Measurements from ENCODE around the gene TLE4.

Gene TLE4

DNA sequence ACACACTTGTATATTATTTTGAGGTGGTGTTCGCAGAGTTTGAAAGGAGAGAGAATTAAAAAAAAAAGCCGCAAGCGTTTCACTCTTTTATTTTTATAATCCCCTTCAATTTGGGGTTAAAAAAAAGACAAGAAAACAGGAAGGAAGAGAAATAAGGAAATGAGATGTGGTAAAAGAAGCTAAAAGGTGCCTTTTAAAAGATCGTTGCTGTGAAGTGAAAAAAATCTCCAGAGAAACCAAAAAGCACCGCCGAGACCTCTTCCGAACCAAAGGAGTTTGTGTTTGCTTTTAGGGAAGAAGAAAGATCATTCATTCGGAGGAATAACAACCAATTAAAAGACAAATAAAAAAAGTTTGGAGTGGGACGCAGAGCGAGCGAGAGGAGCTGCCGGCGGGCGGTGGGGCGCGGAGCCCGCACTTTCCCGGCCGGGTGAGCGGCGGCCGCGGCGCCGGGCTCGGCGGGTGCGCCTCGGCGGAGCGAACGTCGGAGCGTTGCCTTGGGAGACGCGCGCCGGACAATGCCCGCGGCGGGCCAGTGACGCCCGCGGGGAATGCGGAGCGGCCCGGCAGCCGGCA, 355 bp downstream of the TLE4 start:
- Histone ChIP-seq H3K18ac (ENCODE audit: low read length) (peak overlapping the region; percentile 98), H3K14ac (ENCODE audit: low read length) (peak overlapping the region; percentile 86), H4K91ac (ENCODE audit: low read depth, low read length, poor library complexity) (no peak overlapping the region), H2BK15ac (ENCODE audit: low read length) (no peak overlapping the region), H3K9me3 (replicated peaks in 1 of 2; ENCODE audit: control insufficient read depth in 2 of 2, insufficient read depth in 1 of 2, low read depth in 1 of 2, low read length in 2 of 2) (peaks cover 0 to 13% of the 10 kb centered on the region in 2 donors), H3K27me3 (ENCODE audit: control insufficient read depth in 3 of 3, insufficient read depth in 3 of 3, low read depth in 1 of 3, low read length in 3 of 3) (peaks cover 0 to 4% (median 0%) of the 10 kb centered on the region in 3 experiments), H3K4me1 (ENCODE audit: control insufficient read depth in 2 of 2, insufficient read depth in 1 of 2, low read depth in 1 of 2, low read length in 2 of 2) (peaks cover 2 to 14% of the 10 kb centered on the region in 2 donors), H3K36me3 (replicated peaks in 1 of 2; ENCODE audit: control insufficient read depth in 2 of 2, insufficient read depth in 2 of 2, low read length in 2 of 2) (peaks cover 2 to 34% of the 10 kb centered on the region in 2 donors), H2BK120ac (ENCODE audit: low read depth, low read length) (no peak overlapping the region), H2AFZ (ENCODE audit: low read length) (no peak overlapping the region), H3K9ac (ENCODE audit: low read depth, low read length, poor library complexity) (peak overlapping the region; percentile 89), H2AK5ac (ENCODE audit: low read depth, low read length) (peak overlapping the region; percentile 91), H4K8ac (ENCODE audit: low read depth, low read length) (no peak overlapping the region), H3K79me1 (ENCODE audit: low read depth, low read length) (no peaks in the 10 kb centered on the region), H2BK12ac (ENCODE audit: low read length) (no peak overlapping the region), H3K4me2 (ENCODE audit: insufficient read depth, low read length, poor library complexity, severe bottlenecking) (no peak overlapping the region), H3K27ac (replicated peaks; ENCODE audit: low read length) (peak overlapping the region; percentile 53), H3K4me3 (ENCODE audit: low read length in 2 of 2) (peak overlapping the region; percentile 58 to 93), H2BK5ac (ENCODE audit: low read length) (peak overlapping the region; percentile 97), H3K23ac (ENCODE audit: low read depth, low read length, poor library complexity) (peak overlapping the region; percentile 47), H3K4ac (ENCODE audit: low read length) (no peak overlapping the region)
- peak; percentile 47 for DNase-seq (ENCODE audit: low spot score)
- WGBS, 2 donors (ENCODE audit: extremely low coverage in 2 of 2, insufficient read length in 2 of 2, insufficient replicate concordance in 1 of 2) = no CpG with 5 or more reads among the region's 48 CpGs

DNA sequence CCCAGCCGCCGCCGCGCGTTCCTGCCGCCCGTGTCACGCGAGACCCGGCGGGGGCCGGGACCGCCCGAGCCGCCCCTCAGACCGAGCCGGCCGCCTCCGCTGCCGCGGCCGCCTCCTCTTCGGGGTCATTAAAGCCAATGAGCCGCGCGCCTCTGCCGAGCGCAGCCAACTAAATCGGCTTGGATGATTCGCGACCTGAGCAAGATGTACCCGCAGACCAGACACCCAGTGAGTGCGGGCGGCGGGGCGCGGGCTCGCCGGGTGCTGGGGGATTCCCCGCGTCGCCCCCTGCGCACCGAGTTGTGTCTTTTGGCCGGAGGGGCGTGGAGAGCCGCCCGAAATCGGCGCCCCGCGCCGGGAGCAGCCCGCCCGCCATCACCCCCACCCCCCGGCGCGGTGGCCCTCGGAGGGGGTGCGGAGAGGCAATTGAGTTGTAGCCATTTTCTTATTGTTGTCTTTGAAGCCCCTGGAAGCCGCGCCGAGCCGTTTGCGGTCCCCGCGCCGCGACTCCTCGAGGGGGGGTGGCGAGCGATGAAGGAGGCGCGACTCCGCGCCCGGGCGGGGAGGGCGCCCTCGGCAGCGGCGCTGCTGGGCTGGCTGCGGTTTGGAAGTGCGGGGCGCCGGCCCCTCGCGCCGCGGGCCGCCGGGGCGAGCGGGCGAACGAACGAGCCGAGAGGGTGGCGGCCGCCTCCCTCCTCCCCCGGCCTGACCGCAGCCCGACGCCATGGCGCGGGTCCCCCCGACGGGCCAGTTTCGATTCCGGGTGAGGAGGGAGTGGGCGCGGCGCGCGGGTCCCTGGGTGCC, 1.0 kb downstream of the TLE4 start:
- Histone ChIP-seq H3K4me2 (ENCODE audit: insufficient read depth, low read length, poor library complexity, severe bottlenecking) (peak overlapping the region; percentile 4), H3K9ac (ENCODE audit: low read depth, low read length, poor library complexity) (peak overlapping the region; percentile 89), H2BK12ac (ENCODE audit: low read length) (peak overlapping the region; percentile 32), H3K23ac (ENCODE audit: low read depth, low read length, poor library complexity) (peak overlapping the region; percentile 47), H2AFZ (ENCODE audit: low read length) (peak overlapping the region; percentile 49), H3K14ac (ENCODE audit: low read length) (peak overlapping the region; percentile 86), H3K79me1 (ENCODE audit: low read depth, low read length) (no peaks in the 10 kb centered on the region), H2AK5ac (ENCODE audit: low read depth, low read length) (peak overlapping the region; percentile 91), H3K27ac (replicated peaks; ENCODE audit: low read length) (peak overlapping the region; percentile 53), H3K9me3 (replicated peaks in 1 of 2; ENCODE audit: control insufficient read depth in 2 of 2, insufficient read depth in 1 of 2, low read depth in 1 of 2, low read length in 2 of 2) (peaks cover 0 to 6% of the 10 kb centered on the region in 2 donors), H3K4me3 (ENCODE audit: low read length in 2 of 2) (peak overlapping the region; percentile 58 to 93), H4K91ac (ENCODE audit: low read depth, low read length, poor library complexity) (no peak overlapping the region), H2BK15ac (ENCODE audit: low read length) (peak overlapping the region; percentile 42), H3K4me1 (ENCODE audit: control insufficient read depth in 2 of 2, insufficient read depth in 1 of 2, low read depth in 1 of 2, low read length in 2 of 2) (peaks cover 2 to 19% of the 10 kb centered on the region in 2 donors), H3K27me3 (ENCODE audit: control insufficient read depth in 3 of 3, insufficient read depth in 3 of 3, low read depth in 1 of 3, low read length in 3 of 3) (peaks cover 0 to 4% (median 0%) of the 10 kb centered on the region in 3 experiments), H2BK5ac (ENCODE audit: low read length) (peak overlapping the region; percentile 97), H4K8ac (ENCODE audit: low read depth, low read length) (no peak overlapping the region), H2BK120ac (ENCODE audit: low read depth, low read length) (peak overlapping the region; percentile 68), H3K36me3 (replicated peaks in 1 of 2; ENCODE audit: control insufficient read depth in 2 of 2, insufficient read depth in 2 of 2, low read length in 2 of 2) (peaks cover 2 to 41% of the 10 kb centered on the region in 2 donors), H3K18ac (ENCODE audit: low read length) (peak overlapping the region; percentile 98), H3K4ac (ENCODE audit: low read length) (peak overlapping the region; percentile 87)
- WGBS, 2 donors (ENCODE audit: extremely low coverage in 2 of 2, insufficient read length in 2 of 2, insufficient replicate concordance in 1 of 2) = no CpG with 5 or more reads among the region's 115 CpGs
- no peak for DNase-seq (ENCODE audit: low spot score)

DNA sequence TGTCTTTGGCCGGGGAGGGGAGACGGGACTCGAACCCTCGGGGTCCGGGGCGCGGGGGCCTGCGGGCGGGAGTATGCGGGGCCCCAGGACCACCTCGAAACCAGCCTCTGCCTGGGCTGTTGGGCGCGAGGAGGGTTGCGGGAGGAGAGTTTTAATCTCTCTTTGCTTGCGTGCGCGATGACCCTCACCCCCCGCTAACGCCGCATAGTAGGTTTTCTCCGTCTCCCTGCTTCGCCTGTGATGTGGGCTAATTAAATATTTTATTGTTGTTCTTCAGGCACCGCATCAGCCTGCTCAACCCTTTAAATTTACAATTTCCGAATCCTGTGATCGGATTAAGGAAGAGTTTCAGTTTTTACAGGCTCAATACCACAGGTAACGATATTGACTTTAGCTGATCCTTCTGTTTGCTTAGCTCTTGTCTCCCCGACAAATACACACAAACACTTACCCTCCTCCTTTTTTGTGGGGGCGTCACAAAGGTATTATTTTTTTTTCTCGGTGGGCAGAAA, 1.7 kb downstream of the TLE4 start:
- DNase-seq (ENCODE audit: low spot score) = no peak

DNA sequence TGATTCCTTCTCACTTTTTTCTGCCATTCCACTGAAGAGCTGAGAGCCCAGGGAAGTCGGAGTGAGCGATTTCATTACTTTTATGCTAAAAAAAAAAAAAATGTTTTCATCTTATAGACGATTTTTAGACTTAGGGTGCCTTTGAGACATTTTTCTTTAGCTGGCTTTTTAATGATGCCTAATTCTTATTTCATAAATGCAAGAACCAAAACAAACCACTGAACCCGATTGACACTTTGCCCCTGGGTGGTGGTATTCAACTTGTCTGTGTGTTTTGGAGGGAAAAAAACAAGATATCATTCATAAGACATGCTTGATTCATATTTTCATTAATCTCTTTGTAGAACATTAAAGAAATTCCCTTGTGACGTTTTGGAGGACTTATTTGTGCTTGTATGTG, 2.4 kb downstream of the TLE4 start:
- Histone ChIP-seq H2BK120ac (ENCODE audit: low read depth, low read length) (no peak overlapping the region), H3K4me1 (ENCODE audit: control insufficient read depth in 2 of 2, insufficient read depth in 1 of 2, low read depth in 1 of 2, low read length in 2 of 2) (peaks cover 7 to 24% of the 10 kb centered on the region in 2 donors)

More for the DNA sequence above, 1.7 kb downstream of the TLE4 start:
- Histone ChIP-seq H3K18ac (ENCODE audit: low read length) (peak overlapping the region; percentile 98), H3K9ac (ENCODE audit: low read depth, low read length, poor library complexity) (peak overlapping the region; percentile 89), H4K8ac (ENCODE audit: low read depth, low read length) (no peak overlapping the region), H2AK5ac (ENCODE audit: low read depth, low read length) (peak overlapping the region; percentile 91), H3K79me1 (ENCODE audit: low read depth, low read length) (no peaks in the 10 kb centered on the region), H2BK5ac (ENCODE audit: low read length) (peak overlapping the region; percentile 97), H2BK120ac (ENCODE audit: low read depth, low read length) (peak overlapping the region; percentile 68), H3K23ac (ENCODE audit: low read depth, low read length, poor library complexity) (peak overlapping the region; percentile 39), H3K4me1 (ENCODE audit: control insufficient read depth in 2 of 2, insufficient read depth in 1 of 2, low read depth in 1 of 2, low read length in 2 of 2) (peaks cover 6 to 24% of the 10 kb centered on the region in 2 donors), H3K4me3 (ENCODE audit: low read length in 2 of 2) (peak overlapping the region; percentile 58 to 93), H3K27ac (replicated peaks; ENCODE audit: low read length) (peak overlapping the region; percentile 53), H3K9me3 (replicated peaks in 1 of 2; ENCODE audit: control insufficient read depth in 2 of 2, insufficient read depth in 1 of 2, low read depth in 1 of 2, low read length in 2 of 2) (no peaks in the 10 kb centered on the region), H2BK12ac (ENCODE audit: low read length) (no peak overlapping the region), H2AFZ (ENCODE audit: low read length) (peak overlapping the region; percentile 49), H4K91ac (ENCODE audit: low read depth, low read length, poor library complexity) (no peak overlapping the region), H3K14ac (ENCODE audit: low read length) (peak overlapping the region; percentile 17), H3K4ac (ENCODE audit: low read length) (peak overlapping the region; percentile 4), H3K27me3 (ENCODE audit: control insufficient read depth in 3 of 3, insufficient read depth in 3 of 3, low read depth in 1 of 3, low read length in 3 of 3) (peaks cover 0 to 4% (median 0%) of the 10 kb centered on the region in 3 experiments), H3K36me3 (replicated peaks in 1 of 2; ENCODE audit: control insufficient read depth in 2 of 2, insufficient read depth in 2 of 2, low read length in 2 of 2) (peaks cover 2 to 48% of the 10 kb centered on the region in 2 donors), H3K4me2 (ENCODE audit: insufficient read depth, low read length, poor library complexity, severe bottlenecking) (peak overlapping the region; percentile 43), H2BK15ac (ENCODE audit: low read length) (peak overlapping the region; percentile 42)
- no CpG with 5 or more reads among the region's 29 CpGs for WGBS, 2 donors (ENCODE audit: extremely low coverage in 2 of 2, insufficient read length in 2 of 2, insufficient replicate concordance in 1 of 2)

More for the DNA sequence above, 2.4 kb downstream of the TLE4 start:
- H4K8ac ChIP-seq (ENCODE audit: low read depth, low read length) = no peak overlapping the region
- H2BK12ac ChIP-seq (ENCODE audit: low read length) = no peak overlapping the region
- H3K9ac ChIP-seq (ENCODE audit: low read depth, low read length, poor library complexity) = no peak overlapping the region
- H3K9me3 ChIP-seq (replicated peaks in 1 of 2; ENCODE audit: control insufficient read depth in 2 of 2, insufficient read depth in 1 of 2, low read depth in 1 of 2, low read length in 2 of 2) = no peaks in the 10 kb centered on the region
- DNase-seq (ENCODE audit: low spot score) = no peak
- peak overlapping the region; percentile 53 for H3K27ac ChIP-seq (replicated peaks; ENCODE audit: low read length)
- peak overlapping the region; percentile 58 to 93 for H3K4me3 ChIP-seq (ENCODE audit: low read length in 2 of 2)
- no peak overlapping the region for H2AFZ ChIP-seq (ENCODE audit: low read length)
- H2BK15ac ChIP-seq (ENCODE audit: low read length) = no peak overlapping the region
- no peak overlapping the region for H3K18ac ChIP-seq (ENCODE audit: low read length)
- no peak overlapping the region for H3K23ac ChIP-seq (ENCODE audit: low read depth, low read length, poor library complexity)
- no CpG with 5 or more reads among the region's 5 CpGs for WGBS, 2 donors (ENCODE audit: extremely low coverage in 2 of 2, insufficient read length in 2 of 2, insufficient replicate concordance in 1 of 2)
- no peak overlapping the region for H3K4ac ChIP-seq (ENCODE audit: low read length)
- H3K27me3 ChIP-seq (ENCODE audit: control insufficient read depth in 3 of 3, insufficient read depth in 3 of 3, low read depth in 1 of 3, low read length in 3 of 3) = peaks cover 0 to 4% (median 0%) of the 10 kb centered on the region in 3 experiments
- no peak overlapping the region for H4K91ac ChIP-seq (ENCODE audit: low read depth, low read length, poor library complexity)
- peaks cover 3 to 54% of the 10 kb centered on the region in 2 donors for H3K36me3 ChIP-seq (replicated peaks in 1 of 2; ENCODE audit: control insufficient read depth in 2 of 2, insufficient read depth in 2 of 2, low read length in 2 of 2)
- H2BK5ac ChIP-seq (ENCODE audit: low read length) = no peak overlapping the region
- no peak overlapping the region for H3K14ac ChIP-seq (ENCODE audit: low read length)
- no peak overlapping the region for H2AK5ac ChIP-seq (ENCODE audit: low read depth, low read length)
- no peak overlapping the region for H3K4me2 ChIP-seq (ENCODE audit: insufficient read depth, low read length, poor library complexity, severe bottlenecking)
- H3K79me1 ChIP-seq (ENCODE audit: low read depth, low read length) = no peaks in the 10 kb centered on the region
